Astrocyte (in vitro differentiated cells and primary cell): Measurements from ENCODE around the gene RWDD1. TPM values are rescaled to one million over a fixed set of nuclear protein-coding genes. Genes with fewer than 3 reads are reported as not detected.
A peak's percentile ranks its signal among the peaks of the same experiment; 100 is the strongest.

Experiments used
- DNase-seq: peaks from one replicate; pipeline ENCODE4 v3.0.0-alpha.2; 2010; ENCODE audit warnings: low read depth
- FAIRE-seq: peaks from 2 replicates; lab custom pipeline; 2011; peaks lifted over from hg19 to GRCh38; lab: Jason Lieb, UNC
- H2AFZ ChIP-seq: 2 replicates; pipeline ENCODE4 v1.6.0; 2012; ENCODE audit warnings: low read depth, low read length, inconsistent platforms
- H3K27ac ChIP-seq: 2 replicates; pipeline ENCODE4 v1.5.1; 2011; ENCODE audit warnings: low read depth, low read length, inconsistent platforms
- H3K27me3 ChIP-seq: 2 replicates; pipeline ENCODE4 v1.6.0; 2011; ENCODE audit warnings: low read length, inconsistent platforms; ENCODE audit not compliant: insufficient read depth
- H3K36me3 ChIP-seq: 2 replicates; pipeline ENCODE4 v1.5.1; 2011; ENCODE audit warnings: low read length, inconsistent platforms; ENCODE audit not compliant: insufficient read depth
- H3K4me1 ChIP-seq: 2 replicates; pipeline ENCODE4 v1.5.1; 2011; ENCODE audit warnings: low read length, inconsistent platforms; ENCODE audit not compliant: insufficient read depth
- H3K4me2 ChIP-seq: 2 replicates; pipeline ENCODE4 v1.6.0; 2012; ENCODE audit warnings: low read length, inconsistent platforms
- H3K4me3 ChIP-seq: 2 replicates; pipeline ENCODE4 v1.5.1; 2011; ENCODE audit warnings: low read depth, mild to moderate bottlenecking, low read length, inconsistent platforms; ENCODE audit not compliant: insufficient read depth
- H3K79me2 ChIP-seq: 2 replicates; pipeline ENCODE4 v1.6.0; 2012; ENCODE audit warnings: mild to moderate bottlenecking, low read length, inconsistent platforms; ENCODE audit not compliant: insufficient read depth
- H3K9ac ChIP-seq: 2 replicates; pipeline ENCODE4 v1.6.0; 2012; ENCODE audit warnings: mild to moderate bottlenecking, low read length, inconsistent platforms
- H3K9me3 ChIP-seq: 2 replicates; pipeline ENCODE4 v1.5.1; 2012; ENCODE audit warnings: low read depth, mild to moderate bottlenecking, low read length, inconsistent platforms; ENCODE audit not compliant: insufficient read depth
- H4K20me1 ChIP-seq: 2 replicates; pipeline ENCODE4 v1.6.0; 2012; ENCODE audit warnings: low read length, inconsistent platforms; ENCODE audit not compliant: insufficient read depth
- H3K27ac Mint-ChIP-seq: one replicate; pipeline ENCODE4 v1.8.0; 2021; ENCODE audit warnings: mild to moderate bottlenecking, mixed read lengths; ENCODE audit not compliant: unreplicated experiment
- H3K27me3 Mint-ChIP-seq: one replicate; pipeline ENCODE4 v1.8.0; 2021; ENCODE audit warnings: low read depth, mixed read lengths; ENCODE audit not compliant: unreplicated experiment
- H3K36me3 Mint-ChIP-seq: one replicate; pipeline ENCODE4 v1.8.0; 2021; ENCODE audit warnings: low read depth, mixed read lengths; ENCODE audit not compliant: unreplicated experiment
- H3K4me1 Mint-ChIP-seq: one replicate; pipeline ENCODE4 v1.8.0; 2021; ENCODE audit warnings: low read depth, mixed read lengths; ENCODE audit not compliant: unreplicated experiment
- H3K4me3 Mint-ChIP-seq: one replicate; pipeline ENCODE4 v1.8.0; 2021; ENCODE audit warnings: mild to moderate bottlenecking, moderate library complexity, mixed read lengths; ENCODE audit not compliant: unreplicated experiment
- H3K9me3 Mint-ChIP-seq: one replicate; pipeline ENCODE4 v1.8.0; 2021; ENCODE audit warnings: mild to moderate bottlenecking, mixed read lengths; ENCODE audit not compliant: unreplicated experiment
- EZH2 ChIP-seq: IDR thresholded peaks from 2 replicates; pipeline ENCODE4 v1.6.1; 2012; ENCODE audit warnings: mild to moderate bottlenecking, low read length, inconsistent platforms; ENCODE audit not compliant: insufficient read depth
- total RNA-seq: library from RNA; stranded (reverse); gene quantifications from 2 replicates; pipeline ENCODE4 v1.2.1, GENCODE V29; 2021
- TF ChIP-seq, protein P1 (sequence below): IDR thresholded peaks from 2 replicates; pipeline ENCODE4 v1.5.1; 2011; ENCODE audit warnings: low read depth, mild to moderate bottlenecking, inconsistent platforms, low read length, moderate library complexity; ENCODE audit not compliant: insufficient read depth

Gene RWDD1
- total RNA-seq, 1 donor from 2014 or later = 45.1 TPM

DNA sequence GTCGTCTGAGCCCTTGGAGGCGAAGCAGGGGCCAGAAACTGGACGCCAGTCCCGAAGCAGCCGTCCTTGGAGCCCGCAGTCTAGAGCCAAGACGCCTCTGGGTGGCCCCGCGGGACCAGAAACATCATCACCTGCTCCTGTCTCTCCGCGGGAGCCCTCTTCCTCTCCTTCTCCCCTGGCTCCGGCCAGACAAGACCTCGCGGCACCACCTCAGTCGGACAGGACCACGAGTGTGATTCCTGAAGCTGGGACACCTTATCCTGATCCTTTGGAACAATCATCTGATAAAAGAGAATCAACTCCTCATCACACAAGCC lies 45.4 kb downstream of the RWDD1 start:
- no peak for DNase-seq
- peak overlapping the region; percentile 88 for H3K9ac ChIP-seq
- peaks cover 15% of the 10 kb centered on the region for H3K27me3 Mint-ChIP-seq
- peaks cover 6% of the 10 kb centered on the region for H3K4me1 ChIP-seq
- H3K4me3 ChIP-seq = peak overlapping the region; percentile 80
- no peaks in the 10 kb centered on the region for H3K79me2 ChIP-seq
- no peak for FAIRE-seq
- no peaks in the 10 kb centered on the region for H4K20me1 ChIP-seq
- H3K27ac ChIP-seq = no peak overlapping the region
- H3K4me1 Mint-ChIP-seq = peaks cover 1% of the 10 kb centered on the region
- peaks cover 3% of the 10 kb centered on the region for H3K27me3 ChIP-seq
- peak overlapping the region; percentile 99 for H3K4me2 ChIP-seq
- H3K27ac Mint-ChIP-seq = peak overlapping the region; percentile 91
- no peaks in the 10 kb centered on the region for H3K36me3 ChIP-seq
- no peaks in the 10 kb centered on the region for H3K9me3 ChIP-seq
- H3K36me3 Mint-ChIP-seq = no peaks in the 10 kb centered on the region
- no peaks in the 10 kb centered on the region for H3K9me3 Mint-ChIP-seq
- H2AFZ ChIP-seq = peak overlapping the region; percentile 82
- no peak for TF ChIP-seq EZH2
- TF ChIP-seq, protein P1, sequence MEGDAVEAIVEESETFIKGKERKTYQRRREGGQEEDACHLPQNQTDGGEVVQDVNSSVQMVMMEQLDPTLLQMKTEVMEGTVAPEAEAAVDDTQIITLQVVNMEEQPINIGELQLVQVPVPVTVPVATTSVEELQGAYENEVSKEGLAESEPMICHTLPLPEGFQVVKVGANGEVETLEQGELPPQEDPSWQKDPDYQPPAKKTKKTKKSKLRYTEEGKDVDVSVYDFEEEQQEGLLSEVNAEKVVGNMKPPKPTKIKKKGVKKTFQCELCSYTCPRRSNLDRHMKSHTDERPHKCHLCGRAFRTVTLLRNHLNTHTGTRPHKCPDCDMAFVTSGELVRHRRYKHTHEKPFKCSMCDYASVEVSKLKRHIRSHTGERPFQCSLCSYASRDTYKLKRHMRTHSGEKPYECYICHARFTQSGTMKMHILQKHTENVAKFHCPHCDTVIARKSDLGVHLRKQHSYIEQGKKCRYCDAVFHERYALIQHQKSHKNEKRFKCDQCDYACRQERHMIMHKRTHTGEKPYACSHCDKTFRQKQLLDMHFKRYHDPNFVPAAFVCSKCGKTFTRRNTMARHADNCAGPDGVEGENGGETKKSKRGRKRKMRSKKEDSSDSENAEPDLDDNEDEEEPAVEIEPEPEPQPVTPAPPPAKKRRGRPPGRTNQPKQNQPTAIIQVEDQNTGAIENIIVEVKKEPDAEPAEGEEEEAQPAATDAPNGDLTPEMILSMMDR = no peak
- peak overlapping the region; percentile 92 for H3K4me3 Mint-ChIP-seq

DNA sequence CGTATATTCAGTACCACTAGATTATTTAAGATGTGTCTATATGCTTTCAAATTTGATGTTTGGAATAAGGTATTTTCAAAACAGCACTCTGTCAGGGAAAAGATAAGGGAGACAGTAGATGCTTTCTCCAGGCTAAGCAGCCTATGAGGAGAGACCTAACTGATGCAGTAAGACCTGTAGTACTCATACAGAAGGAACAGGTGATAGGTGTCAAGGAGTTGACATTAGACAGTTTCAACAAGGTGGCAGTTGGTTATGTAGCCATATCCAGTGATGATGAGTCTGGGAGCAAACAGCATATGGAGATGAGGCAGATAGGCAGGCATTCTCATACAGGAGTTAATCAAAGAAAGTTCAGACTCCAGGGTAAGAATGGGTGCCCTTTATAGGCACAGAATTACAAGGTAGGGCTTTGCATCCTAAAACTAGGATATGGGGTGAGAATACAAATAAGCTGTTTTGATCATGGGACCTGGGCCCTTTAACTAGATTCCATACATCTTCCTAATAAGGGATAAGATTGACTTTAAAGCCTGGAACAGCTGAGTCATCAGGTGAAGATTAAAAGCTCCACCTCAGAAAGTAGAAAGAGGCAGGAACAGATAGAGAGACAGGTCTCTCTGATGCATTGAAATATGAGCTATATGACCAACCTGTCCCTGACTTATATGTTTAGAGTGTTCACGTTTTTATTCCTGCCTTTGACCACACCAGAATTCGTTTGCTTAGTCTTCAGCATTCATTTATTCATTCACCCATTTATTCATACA lies 52.9 kb downstream of the RWDD1 start:
- Histone ChIP-seq H4K20me1 (no peaks in the 10 kb centered on the region), H3K4me3 (no peak overlapping the region), H2AFZ (no peak overlapping the region), H3K27ac (no peak overlapping the region), H3K27me3 (no peaks in the 10 kb centered on the region), H3K9ac (no peak overlapping the region), H3K79me2 (no peaks in the 10 kb centered on the region), H3K36me3 (no peaks in the 10 kb centered on the region), H3K9me3 (no peaks in the 10 kb centered on the region), H3K4me1 (no peaks in the 10 kb centered on the region), H3K4me2 (no peak overlapping the region)
- DNase-seq = no peak
- no peak overlapping the region for H3K27ac Mint-ChIP-seq
- no peak overlapping the region for H3K4me3 Mint-ChIP-seq
- H3K27me3 Mint-ChIP-seq = no peaks in the 10 kb centered on the region
- TF ChIP-seq, protein P1 = no peak
- TF ChIP-seq EZH2 = no peak
- H3K9me3 Mint-ChIP-seq = no peaks in the 10 kb centered on the region
- H3K36me3 Mint-ChIP-seq = peaks cover 2% of the 10 kb centered on the region
- peaks cover 4% of the 10 kb centered on the region for H3K4me1 Mint-ChIP-seq
- FAIRE-seq = no peak

DNA sequence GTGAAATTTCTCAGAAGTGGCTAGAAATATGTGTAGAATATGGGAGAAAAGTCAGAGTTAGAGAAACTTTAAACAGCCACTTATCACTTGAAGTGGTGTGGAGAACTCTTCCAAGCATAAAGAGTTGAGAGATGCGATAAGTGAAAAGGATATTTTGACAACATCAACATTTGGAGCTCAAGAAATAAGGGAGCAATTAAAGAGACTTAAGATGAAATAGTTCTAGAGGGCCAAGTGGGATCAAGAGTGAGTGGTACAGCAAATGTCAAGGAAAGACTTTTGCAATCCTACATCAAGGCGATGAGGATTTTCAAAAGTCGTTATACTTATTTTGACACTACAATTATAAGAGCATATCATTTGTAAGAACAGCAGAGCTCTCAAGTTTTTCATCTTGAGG lies 54.6 kb downstream of the RWDD1 start:
- Histone ChIP-seq H3K36me3 (no peaks in the 10 kb centered on the region), H3K27me3 (no peaks in the 10 kb centered on the region), H3K4me3 (no peak overlapping the region), H4K20me1 (no peaks in the 10 kb centered on the region), H3K4me1 (no peaks in the 10 kb centered on the region), H3K9ac (no peak overlapping the region), H3K9me3 (no peaks in the 10 kb centered on the region), H2AFZ (no peak overlapping the region), H3K27ac (no peak overlapping the region), H3K4me2 (no peak overlapping the region), H3K79me2 (no peaks in the 10 kb centered on the region)
- FAIRE-seq (no peak), DNase-seq (no peak)
- Mint-ChIP-seq H3K36me3 (peaks cover 2% of the 10 kb centered on the region), H3K4me1 (peaks cover 8% of the 10 kb centered on the region), H3K27me3 (no peaks in the 10 kb centered on the region), H3K27ac (no peak overlapping the region), H3K4me3 (no peak overlapping the region), H3K9me3 (no peaks in the 10 kb centered on the region)
- TF ChIP-seq, protein P1 = no peak
- TF ChIP-seq EZH2 = no peak
